OCI-LY3 (cell line): ENCODE results near the gene BUD23.

Experiments used
- H2AFZ ChIP-seq: fragments of 200-600, 300-600 bp; shearing (Covaris generic); 2 replicates; pipeline ENCODE4 v1.6.0; 2014; ENCODE audit warnings: antibody characterized with exemption, low read depth, low read length
- H3K27ac ChIP-seq: fragments of 200-600, 300-600 bp; sonication (generic); 2 replicates; pipeline ENCODE4 v1.5.1; 2014; ENCODE audit warnings: mild to moderate bottlenecking, low read length, moderate library complexity, mixed read lengths
- H3K27me3 ChIP-seq: fragments of 200-600, 300-600 bp; sonication (generic); 2 replicates; pipeline ENCODE4 v1.6.1; 2014; ENCODE audit warnings: low read depth, low read length, mixed read lengths
- H3K36me3 ChIP-seq: fragments of 200-600, 300-600 bp; sonication (generic); replicated peaks from 2 replicates; pipeline ENCODE3; 2014; ENCODE audit warnings: low read depth, low read length, mixed read lengths
- H3K4me1 ChIP-seq: fragments of 300-600, 200-600 bp; sonication (generic); 2 replicates; pipeline ENCODE4 v1.6.1; 2014; ENCODE audit warnings: low read length, mixed read lengths
- H3K4me2 ChIP-seq: fragments of 200-600, 300-600 bp; sonication (generic); 2 replicates; pipeline ENCODE4 v1.6.1; 2014; ENCODE audit warnings: low read length, mixed read lengths
- H3K4me3 ChIP-seq: fragments of 300-600, 200-600 bp; sonication (generic); 2 replicates; pipeline ENCODE4 v1.5.1; 2014; ENCODE audit warnings: antibody characterized with exemption, mild to moderate bottlenecking, low read length, moderate library complexity
- H3K79me2 ChIP-seq: fragments of 300-600, 200-600 bp; shearing (Covaris generic); 2 replicates; pipeline ENCODE4 v1.6.1; 2014; ENCODE audit warnings: mild to moderate bottlenecking, low read length, mixed read lengths
- H3K9ac ChIP-seq: fragments of 300-600, 200-600 bp; shearing (Covaris generic); 2 replicates; pipeline ENCODE4 v1.6.0; 2014; ENCODE audit warnings: mild to moderate bottlenecking, low read length, moderate library complexity
- H3K9me3 ChIP-seq: fragments of 200-600, 300-600 bp; shearing (Covaris generic); 2 replicates; pipeline ENCODE4 v1.6.1; 2014; ENCODE audit warnings: low read length, mixed read lengths; ENCODE audit not compliant: insufficient read depth
- H4K20me1 ChIP-seq: fragments of 200-600, 300-600 bp; sonication (generic); 2 replicates; pipeline ENCODE4 v1.6.1; 2016; ENCODE audit warnings: low read length, mixed read lengths; ENCODE audit not compliant: insufficient read depth
- EZH2phosphoT487 ChIP-seq: fragments of 200-600 bp; shearing (Covaris generic); IDR thresholded peaks from 2 replicates; pipeline ENCODE4 v1.6.1; 2018; ENCODE audit warnings: antibody characterized with exemption, mixed run types, low read depth
- TF ChIP-seq, protein P1 (sequence below): fragments of 200-600, 300-600 bp; sonication (generic); IDR thresholded peaks from 2 replicates; pipeline ENCODE4 v1.5.1; 2014; ENCODE audit warnings: antibody characterized with exemption, low read length, low read depth

BUD23 gene

GRCh38 chr7:73680501-73680900 is 2.9 kb upstream of the BUD23 start:
- Histone ChIP-seq H3K4me2 (no peak overlapping the region), H3K27ac (no peak overlapping the region), H2AFZ (no peak overlapping the region), H3K27me3 (no peaks in the 10 kb centered on the region), H3K4me1 (peaks cover 14% of the 10 kb centered on the region), H3K79me2 (peaks cover 68% of the 10 kb centered on the region), H4K20me1 (peaks cover 4% of the 10 kb centered on the region; the same call in 1 of the 2 replicates), H3K9ac (no peak overlapping the region), H3K36me3 (peaks cover 17% of the 10 kb centered on the region), H3K9me3 (no peaks in the 10 kb centered on the region), H3K4me3 (no peak overlapping the region)
- TF ChIP-seq EZH2phosphoT487 = no peak
- TF ChIP-seq, protein P1, sequence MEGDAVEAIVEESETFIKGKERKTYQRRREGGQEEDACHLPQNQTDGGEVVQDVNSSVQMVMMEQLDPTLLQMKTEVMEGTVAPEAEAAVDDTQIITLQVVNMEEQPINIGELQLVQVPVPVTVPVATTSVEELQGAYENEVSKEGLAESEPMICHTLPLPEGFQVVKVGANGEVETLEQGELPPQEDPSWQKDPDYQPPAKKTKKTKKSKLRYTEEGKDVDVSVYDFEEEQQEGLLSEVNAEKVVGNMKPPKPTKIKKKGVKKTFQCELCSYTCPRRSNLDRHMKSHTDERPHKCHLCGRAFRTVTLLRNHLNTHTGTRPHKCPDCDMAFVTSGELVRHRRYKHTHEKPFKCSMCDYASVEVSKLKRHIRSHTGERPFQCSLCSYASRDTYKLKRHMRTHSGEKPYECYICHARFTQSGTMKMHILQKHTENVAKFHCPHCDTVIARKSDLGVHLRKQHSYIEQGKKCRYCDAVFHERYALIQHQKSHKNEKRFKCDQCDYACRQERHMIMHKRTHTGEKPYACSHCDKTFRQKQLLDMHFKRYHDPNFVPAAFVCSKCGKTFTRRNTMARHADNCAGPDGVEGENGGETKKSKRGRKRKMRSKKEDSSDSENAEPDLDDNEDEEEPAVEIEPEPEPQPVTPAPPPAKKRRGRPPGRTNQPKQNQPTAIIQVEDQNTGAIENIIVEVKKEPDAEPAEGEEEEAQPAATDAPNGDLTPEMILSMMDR = no peak

DNA sequence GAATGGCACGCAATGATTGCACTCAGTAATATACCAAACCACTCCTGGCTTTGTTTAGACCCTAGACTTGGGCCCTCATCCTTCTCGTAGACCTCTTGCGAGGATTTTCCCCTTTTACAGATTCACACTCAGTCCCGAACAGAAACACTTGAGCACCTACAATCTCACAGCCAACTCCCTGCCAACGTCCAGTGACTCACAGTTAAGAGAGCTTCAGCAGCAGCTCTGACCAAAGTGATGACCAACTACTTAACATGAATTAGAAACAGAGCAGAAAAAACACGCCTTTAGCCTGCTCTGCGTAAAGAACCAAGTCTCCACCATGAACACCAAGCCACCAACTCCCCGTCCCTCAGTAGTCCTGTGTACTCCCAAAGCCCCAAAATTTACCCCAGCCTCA is 2.4 kb upstream of the BUD23 start:
- Histone ChIP-seq H3K27ac (no peak overlapping the region), H3K36me3 (peaks cover 18% of the 10 kb centered on the region), H2AFZ (no peak overlapping the region), H3K27me3 (no peaks in the 10 kb centered on the region), H3K4me3 (no peak overlapping the region), H3K9me3 (no peaks in the 10 kb centered on the region), H3K4me2 (no peak overlapping the region), H3K79me2 (peaks cover 73% of the 10 kb centered on the region), H3K9ac (no peak overlapping the region), H4K20me1 (peaks cover 4% of the 10 kb centered on the region; the same call in 1 of the 2 replicates), H3K4me1 (peaks cover 14% of the 10 kb centered on the region)
- TF ChIP-seq, protein P1 = no peak
- no peak for TF ChIP-seq EZH2phosphoT487

DNA sequence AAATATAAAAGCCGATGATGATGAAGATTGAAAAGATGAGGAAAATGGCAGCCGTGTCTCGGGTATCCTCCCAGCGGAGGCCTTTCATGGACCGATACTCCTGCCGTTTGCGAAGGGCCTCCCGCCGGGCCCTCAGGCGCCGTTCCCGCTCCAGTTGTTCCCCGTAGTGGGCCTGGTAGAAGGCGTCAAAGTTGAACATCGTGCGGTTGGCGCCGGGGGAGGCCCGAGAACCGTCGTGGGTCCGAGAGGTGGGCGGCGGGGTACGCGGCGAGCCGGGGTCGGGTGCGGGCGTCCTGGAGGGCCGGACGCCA is 697 bp upstream of the BUD23 start:
- Histone ChIP-seq H3K4me3 (peak overlapping the region; percentile 93), H3K4me1 (peaks cover 14% of the 10 kb centered on the region), H2AFZ (0 out of 2 replicates have a peak overlapping the region, but pooled peaks have one; percentile 54), H3K36me3 (peaks cover 28% of the 10 kb centered on the region), H3K4me2 (peak overlapping the region; percentile 87), H3K79me2 (peaks cover 90% of the 10 kb centered on the region), H3K27me3 (no peaks in the 10 kb centered on the region), H3K9ac (peak overlapping the region; percentile 76), H3K27ac (peak overlapping the region; percentile 20; the same call in 1 of the 2 replicates), H3K9me3 (no peaks in the 10 kb centered on the region), H4K20me1 (peaks cover 4% of the 10 kb centered on the region; the same call in 1 of the 2 replicates)
- TF ChIP-seq EZH2phosphoT487 = no peak
- TF ChIP-seq, protein P1 = no peak

DNA sequence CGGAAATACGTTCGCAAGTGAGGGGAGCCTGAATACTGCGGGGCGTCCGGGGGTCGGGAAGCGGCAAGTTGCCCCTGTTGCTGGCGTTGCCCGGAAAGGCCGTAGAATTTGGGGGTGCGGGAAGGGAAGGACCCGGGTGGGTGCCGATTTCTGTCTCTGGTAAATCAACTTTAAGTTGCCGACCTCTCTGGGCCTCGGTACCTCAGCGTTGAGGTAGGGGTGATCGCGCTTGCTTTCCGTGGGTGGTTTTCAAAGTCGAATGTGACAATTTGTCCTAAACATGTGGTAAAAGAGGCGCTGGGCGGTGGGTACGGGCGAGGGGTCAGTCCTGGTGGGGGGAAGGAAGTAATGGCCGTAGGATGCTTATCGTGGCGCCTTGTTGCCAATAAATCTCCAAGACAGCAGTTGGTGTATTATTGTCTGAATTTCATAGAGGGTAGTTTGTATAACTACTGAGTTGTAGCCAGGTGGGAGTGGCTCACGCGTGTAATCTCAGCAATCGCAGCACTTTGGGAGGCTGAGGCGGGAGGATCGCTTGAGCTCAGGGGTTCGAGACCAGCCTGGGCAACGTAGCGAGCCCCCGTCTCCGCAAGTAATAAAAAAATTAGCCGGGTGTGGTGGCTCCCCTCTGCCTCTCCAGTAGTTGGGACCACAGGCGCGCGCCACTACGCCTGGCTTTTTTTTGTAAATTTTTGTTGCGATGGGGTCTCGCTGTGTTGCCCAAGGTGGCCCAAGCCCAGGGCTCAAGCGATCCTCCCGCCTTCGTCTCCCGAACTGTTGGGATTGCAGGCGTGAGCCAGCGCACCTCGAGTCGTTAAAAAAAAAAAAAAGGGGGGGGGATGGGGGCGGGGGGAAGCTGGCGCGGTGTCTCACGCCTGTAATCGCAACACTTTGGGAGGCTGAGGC is 644 bp downstream of the BUD23 start:
- Histone ChIP-seq H4K20me1 (peaks cover 4% of the 10 kb centered on the region; the same call in 1 of the 2 replicates), H3K27me3 (no peaks in the 10 kb centered on the region), H3K36me3 (peaks cover 32% of the 10 kb centered on the region), H3K9ac (peak overlapping the region; percentile 86), H3K4me2 (peak overlapping the region; percentile 74), H3K4me3 (peak overlapping the region; percentile 93), H3K79me2 (peaks cover 96% of the 10 kb centered on the region), H3K4me1 (peaks cover 23% of the 10 kb centered on the region), H2AFZ (peak overlapping the region; percentile 83; the same call in 1 of the 2 replicates), H3K27ac (peak overlapping the region; percentile 33; the same call in 1 of the 2 replicates), H3K9me3 (no peaks in the 10 kb centered on the region)
- no peak for TF ChIP-seq EZH2phosphoT487
- TF ChIP-seq, protein P1 = no peak
